ENCODE measurements around the gene HTR3B.
"Not testable (repeated sequence)": the region's sequence is repeated elsewhere in the genome, so short reads cannot be mapped to it uniquely, and the experiment has no call there.

HTR3B gene

GRCh38 chr11:113928311-113928710, 23.7 kb downstream of the HTR3B start:
- no peak for DNase-seq (ENCODE audit: low read depth, low spot score)
- CTCF ChIA-PET = no interaction called here
- TF ChIP-seq, protein P1, sequence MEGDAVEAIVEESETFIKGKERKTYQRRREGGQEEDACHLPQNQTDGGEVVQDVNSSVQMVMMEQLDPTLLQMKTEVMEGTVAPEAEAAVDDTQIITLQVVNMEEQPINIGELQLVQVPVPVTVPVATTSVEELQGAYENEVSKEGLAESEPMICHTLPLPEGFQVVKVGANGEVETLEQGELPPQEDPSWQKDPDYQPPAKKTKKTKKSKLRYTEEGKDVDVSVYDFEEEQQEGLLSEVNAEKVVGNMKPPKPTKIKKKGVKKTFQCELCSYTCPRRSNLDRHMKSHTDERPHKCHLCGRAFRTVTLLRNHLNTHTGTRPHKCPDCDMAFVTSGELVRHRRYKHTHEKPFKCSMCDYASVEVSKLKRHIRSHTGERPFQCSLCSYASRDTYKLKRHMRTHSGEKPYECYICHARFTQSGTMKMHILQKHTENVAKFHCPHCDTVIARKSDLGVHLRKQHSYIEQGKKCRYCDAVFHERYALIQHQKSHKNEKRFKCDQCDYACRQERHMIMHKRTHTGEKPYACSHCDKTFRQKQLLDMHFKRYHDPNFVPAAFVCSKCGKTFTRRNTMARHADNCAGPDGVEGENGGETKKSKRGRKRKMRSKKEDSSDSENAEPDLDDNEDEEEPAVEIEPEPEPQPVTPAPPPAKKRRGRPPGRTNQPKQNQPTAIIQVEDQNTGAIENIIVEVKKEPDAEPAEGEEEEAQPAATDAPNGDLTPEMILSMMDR (IDR thresholded peaks at IDR 0.05; ENCODE audit: insufficient read depth, low read length, missing control alignments) = no peak
- POLR2A ChIA-PET = no interaction called here
- no peak overlapping the region for H3K4me3 ChIP-seq (ENCODE audit: low read depth, low read length)

DNA sequence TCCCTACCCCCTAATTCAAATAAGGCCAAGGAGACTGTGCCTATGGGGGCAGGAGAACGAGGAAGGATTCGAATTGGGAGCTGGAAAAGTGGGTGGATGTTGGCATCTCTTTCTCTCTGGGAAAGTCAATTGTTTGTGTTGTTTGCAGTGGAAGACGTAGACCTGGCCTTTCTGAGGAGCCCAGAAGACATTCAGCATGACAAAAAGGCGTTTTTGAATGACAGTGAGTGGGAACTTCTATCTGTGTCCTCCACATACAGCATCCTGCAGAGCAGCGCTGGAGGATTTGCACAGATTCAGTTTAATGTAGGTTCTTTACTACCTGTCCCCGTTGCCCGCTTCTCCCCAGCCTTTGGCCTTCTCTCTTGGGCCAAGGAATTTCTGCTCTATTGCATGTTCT, 28.2 kb downstream of the HTR3B start:
- TF ChIP-seq, protein P1 (IDR thresholded peaks at IDR 0.05; ENCODE audit: insufficient read depth, low read length, missing control alignments) = no peak
- CTCF ChIA-PET = no interaction called here
- H3K4me3 ChIP-seq (ENCODE audit: low read depth, low read length) = no peak overlapping the region
- DNase-seq (ENCODE audit: low read depth, low spot score) = no peak
- POLR2A ChIA-PET = no interaction called here

GRCh38 chr11:113934193-113934592, 29.6 kb downstream of the HTR3B start:
- H3K4me3 ChIP-seq (ENCODE audit: low read depth, low read length); POLR2A ChIA-PET; CTCF ChIA-PET; DNase-seq (ENCODE audit: low read depth, low spot score): not testable (repeated sequence)

GRCh38 chr11:113934761-113935160, 30.2 kb downstream of the HTR3B start:
- no peak overlapping the region for H3K4me3 ChIP-seq (ENCODE audit: low read depth, low read length)
- no peak for DNase-seq (ENCODE audit: low read depth, low spot score)
- ChIA-PET POLR2A (no interaction called here), CTCF (no interaction called here)
- TF ChIP-seq, protein P1 (IDR thresholded peaks at IDR 0.05; ENCODE audit: insufficient read depth, low read length, missing control alignments) = no peak

GRCh38 chr11:113935858-113936257, 31.3 kb downstream of the HTR3B start:
- no peak for DNase-seq (ENCODE audit: low read depth, low spot score)
- no peak overlapping the region for H3K4me3 ChIP-seq (ENCODE audit: low read depth, low read length)
- TF ChIP-seq, protein P1 (IDR thresholded peaks at IDR 0.05; ENCODE audit: insufficient read depth, low read length, missing control alignments) = no peak
- POLR2A ChIA-PET = no interaction called here
- CTCF ChIA-PET = no interaction called here

DNA sequence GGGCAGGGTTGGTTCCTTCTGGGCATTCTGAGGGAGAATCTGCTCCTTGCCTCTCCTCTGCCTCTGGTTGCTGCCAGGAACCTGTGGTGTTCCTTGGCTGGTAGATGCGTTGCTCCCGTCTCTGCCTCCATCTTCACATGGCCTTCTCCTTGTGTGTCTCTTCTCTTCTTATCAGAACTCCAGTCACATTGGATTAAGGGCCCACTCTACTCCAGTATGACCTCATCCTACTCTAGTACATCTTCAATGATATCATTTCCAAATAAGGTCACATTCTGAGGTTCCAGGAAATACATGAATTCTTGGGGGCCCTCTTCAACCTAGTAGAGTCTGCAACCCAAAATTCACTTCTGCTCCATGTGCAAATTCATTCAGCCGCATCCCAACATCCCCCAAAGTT, 33.3 kb downstream of the HTR3B start:
- no peak for DNase-seq (ENCODE audit: low read depth, low spot score)
- no peak overlapping the region for H3K4me3 ChIP-seq (ENCODE audit: low read depth, low read length)
- TF ChIP-seq, protein P1 (IDR thresholded peaks at IDR 0.05; ENCODE audit: insufficient read depth, low read length, missing control alignments) = no peak
- CTCF ChIA-PET = no interaction called here
- POLR2A ChIA-PET = no interaction called here

GRCh38 chr11:113942256-113942655, 37.7 kb downstream of the HTR3B start:
- TF ChIP-seq, protein P1 (IDR thresholded peaks at IDR 0.05; ENCODE audit: insufficient read depth, low read length, missing control alignments) = no peak
- ChIA-PET CTCF (interaction anchor here (1.0 to 1.2 kb wide), 2 partner anchors 316 to 319 kb away, joined by 3 read pairs; no protein-coding TSS in a partner anchor), POLR2A (no interaction called here)
- DNase-seq (ENCODE audit: low read depth, low spot score) = no peak
- H3K4me3 ChIP-seq (ENCODE audit: low read depth, low read length) = no peak overlapping the region

GRCh38 chr11:113946162-113946561, 41.6 kb downstream of the HTR3B start:
- CTCF ChIA-PET = interaction anchor here (0.9 kb wide), 1 partner anchor 314 kb away, joined by 3 read pairs; no protein-coding TSS in a partner anchor
- H3K4me3 ChIP-seq (ENCODE audit: low read depth, low read length); POLR2A ChIA-PET; DNase-seq (ENCODE audit: low read depth, low spot score): not testable (repeated sequence)

Measured in AG04449 (cell line).